Renal cortical epithelial cell (primary cell): ENCODE results near the gene SNRPD2. TPM values are rescaled to one million over a fixed set of nuclear protein-coding genes. Genes with fewer than 3 reads are reported as not detected.
A peak's percentile ranks its signal among the peaks of the same experiment; 100 is the strongest.

Experiments
- DNase-seq: peaks from one replicate; pipeline ENCODE4 v3.0.0-alpha.2; 2011; ENCODE audit warnings: low read depth
- total RNA-seq: library from RNA; depleted of rRNA; stranded (reverse); fragments of >200 nt; gene quantifications from 2 replicates; pipeline ENCODE4 v1.2.3, GENCODE V29; 2014

Gene SNRPD2
- total RNA-seq, 1 donor from 2014 or later = 120 TPM

DNA sequence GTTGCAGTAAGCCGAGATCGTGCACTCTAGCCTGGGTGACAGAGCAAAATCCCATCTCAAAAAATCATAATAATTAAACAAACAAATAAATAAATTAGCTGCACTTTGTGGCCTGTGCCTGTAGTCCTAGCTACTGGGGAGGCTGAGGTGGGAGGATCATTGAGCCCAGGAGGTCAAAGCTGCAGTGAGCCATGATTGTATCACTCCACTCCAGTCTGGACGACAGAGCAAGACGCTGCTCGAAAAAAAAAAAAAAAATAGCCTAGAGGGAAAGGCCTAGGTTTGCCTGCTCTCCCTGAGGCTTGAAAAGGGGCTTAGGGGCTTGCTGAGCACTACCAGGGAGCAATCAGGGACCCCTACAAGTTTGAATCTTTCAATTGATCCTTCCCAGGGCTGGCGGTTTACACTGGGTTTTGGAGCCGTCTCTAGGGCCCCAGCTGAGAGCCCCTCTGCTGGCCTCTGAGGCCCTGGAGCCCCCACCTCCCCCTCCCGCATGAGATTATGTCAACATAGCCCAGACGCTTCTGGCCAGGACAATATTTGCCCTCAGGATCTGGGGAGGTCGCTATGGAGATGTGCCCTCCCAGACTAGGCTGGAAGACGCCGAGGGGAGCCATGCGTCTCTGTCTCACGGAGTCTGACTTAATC, 34.1 kb downstream of the SNRPD2 start:
- DNase-seq = no peak

DNA sequence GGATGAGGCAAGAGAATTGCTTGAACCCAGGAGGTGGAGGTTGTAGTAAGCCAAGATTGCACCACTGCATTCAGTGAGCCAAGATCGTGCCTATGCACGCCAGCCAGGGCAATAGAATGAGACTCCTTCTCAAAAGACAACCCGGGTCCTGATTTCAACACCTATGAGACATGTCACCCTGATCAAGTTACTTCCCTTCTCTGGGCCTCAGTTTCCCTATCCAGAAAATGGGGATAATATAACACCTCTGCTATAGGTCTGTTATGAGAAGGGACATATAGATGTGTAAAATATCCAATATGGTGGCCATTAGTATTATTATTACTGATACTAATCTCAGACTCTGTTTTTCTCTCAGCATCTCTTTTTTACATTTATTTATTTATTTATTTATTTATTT, 36.7 kb downstream of the SNRPD2 start:
- DNase-seq = no peak

- DNase-seq = no peak
Measured at GRCh38 chr19:45653634-45654033, 38.1 kb downstream of the SNRPD2 start.

DNA sequence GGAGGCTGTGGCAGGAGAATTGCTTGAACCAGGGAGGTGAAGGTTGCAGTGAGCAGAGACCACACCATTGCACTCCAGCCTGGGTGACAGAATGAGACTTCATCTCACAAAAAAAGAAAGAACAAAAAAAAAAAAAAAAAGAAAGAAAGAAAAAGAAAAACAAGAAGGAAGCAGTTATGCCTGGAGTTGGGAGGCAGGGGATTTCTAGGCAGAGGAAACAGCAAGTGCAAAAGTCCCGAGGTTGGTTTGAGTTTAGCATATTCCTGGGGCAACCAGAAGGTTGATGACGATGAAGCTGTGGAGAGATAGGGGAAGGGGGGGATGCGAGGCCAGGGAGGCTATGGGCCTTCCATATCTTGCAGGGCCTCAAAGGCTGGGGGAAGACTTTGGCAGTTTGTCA, 41.0 kb downstream of the SNRPD2 start:
- no peak for DNase-seq

DNA sequence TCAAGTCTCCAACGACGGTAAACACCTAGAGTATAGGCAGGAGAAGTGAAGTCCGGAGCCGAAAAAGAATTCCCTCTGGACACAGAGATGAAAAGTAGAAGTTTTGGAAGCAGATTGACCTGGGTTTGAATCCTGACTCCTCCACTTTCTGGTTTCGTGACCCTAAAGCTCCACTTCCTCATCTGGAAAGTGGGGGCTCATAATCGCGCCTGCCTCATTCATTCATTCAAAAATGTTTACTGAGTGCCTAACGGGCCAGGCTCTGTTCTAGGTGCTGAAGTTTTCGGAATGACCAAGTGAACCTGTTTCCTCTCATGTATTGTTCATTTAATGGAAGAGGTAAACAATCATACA, 45.4 kb downstream of the SNRPD2 start:
- DNase-seq = no peak

GRCh38 chr19:45645631-45646344, 46.0 kb downstream of the SNRPD2 start:
- peak; percentile 59 for DNase-seq

DNA sequence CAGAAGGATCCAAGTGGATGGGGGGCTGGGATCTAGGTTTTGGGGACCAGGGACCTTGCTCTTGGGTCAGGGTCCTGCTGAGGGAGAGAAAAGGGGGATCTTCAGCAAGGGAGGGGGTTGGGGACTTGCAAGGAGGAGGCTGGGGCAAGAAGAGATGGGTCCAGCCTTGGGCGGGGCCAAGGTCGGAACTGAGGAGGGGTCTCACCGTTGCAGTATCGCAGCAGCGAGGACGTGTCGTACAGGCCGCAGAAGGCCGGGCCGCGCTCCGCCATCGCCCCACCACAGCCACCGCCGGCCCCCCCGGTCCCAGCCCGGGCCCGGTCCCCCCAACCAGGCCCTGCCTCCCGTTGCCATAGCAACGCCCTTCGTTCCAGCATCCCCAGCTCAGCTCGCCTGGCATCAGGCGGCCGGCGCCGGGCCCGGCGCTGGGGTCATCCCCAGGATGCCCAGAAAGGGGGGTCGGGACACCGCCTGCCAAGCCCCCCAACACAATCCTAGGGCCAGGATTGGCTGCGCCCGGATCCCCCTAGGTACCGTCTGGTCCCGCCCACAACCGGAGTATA, 46.6 kb downstream of the SNRPD2 start:
- no peak for DNase-seq

- DNase-seq = no peak
Measured at GRCh38 chr19:45643927-45644771, 47.6 kb downstream of the SNRPD2 start.

DNA sequence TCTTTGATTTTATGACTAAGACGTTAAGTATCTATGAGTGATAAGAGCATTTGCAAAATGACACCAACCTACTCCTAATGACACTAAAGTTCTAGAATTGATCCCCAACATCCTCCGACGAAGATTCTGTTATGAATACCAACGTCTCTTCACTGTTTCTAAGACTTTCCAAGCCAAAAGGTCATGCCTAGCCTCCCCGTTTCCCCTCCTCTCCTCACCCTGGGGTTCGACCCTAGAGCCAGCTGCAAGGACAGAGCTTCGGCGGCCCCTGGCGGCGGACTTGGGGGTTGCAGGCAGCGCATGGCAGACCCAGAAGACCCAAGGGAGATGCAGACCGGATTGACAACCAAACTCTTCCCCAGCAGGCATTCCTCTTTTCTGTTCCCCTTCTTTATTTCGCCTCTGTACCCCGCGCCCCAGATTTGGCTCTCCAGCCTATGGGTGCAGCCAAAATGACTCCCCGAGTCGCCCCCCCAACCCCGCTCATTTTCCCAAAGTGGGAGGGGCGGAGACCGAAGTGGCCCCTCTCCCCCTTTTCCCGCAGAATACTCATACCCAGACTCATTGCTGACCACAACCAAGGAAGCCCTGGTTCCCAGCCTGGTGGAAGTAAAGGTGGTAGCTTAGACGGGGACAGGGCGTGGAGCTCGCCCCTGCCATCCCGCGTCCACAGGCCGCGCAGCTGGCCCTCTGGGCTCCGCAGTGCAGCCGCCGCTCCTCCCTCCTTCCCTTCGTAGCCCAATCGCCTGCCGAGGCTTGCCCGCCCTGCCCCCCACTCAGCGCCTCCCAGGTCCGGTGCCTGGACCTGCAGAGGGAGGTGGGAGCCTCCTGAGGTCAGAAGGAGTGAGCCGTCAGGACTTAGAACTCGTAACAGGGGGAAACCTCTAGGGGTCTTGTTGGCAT, 48.5 kb downstream of the SNRPD2 start:
- DNase-seq = peak; percentile 44

GRCh38 chr19:45641274-45642105, 50.3 kb downstream of the SNRPD2 start:
- DNase-seq = peak; percentile 92

- peak; percentile 15 for DNase-seq
Measured at GRCh38 chr19:45640849-45641273, 50.9 kb downstream of the SNRPD2 start.

DNA sequence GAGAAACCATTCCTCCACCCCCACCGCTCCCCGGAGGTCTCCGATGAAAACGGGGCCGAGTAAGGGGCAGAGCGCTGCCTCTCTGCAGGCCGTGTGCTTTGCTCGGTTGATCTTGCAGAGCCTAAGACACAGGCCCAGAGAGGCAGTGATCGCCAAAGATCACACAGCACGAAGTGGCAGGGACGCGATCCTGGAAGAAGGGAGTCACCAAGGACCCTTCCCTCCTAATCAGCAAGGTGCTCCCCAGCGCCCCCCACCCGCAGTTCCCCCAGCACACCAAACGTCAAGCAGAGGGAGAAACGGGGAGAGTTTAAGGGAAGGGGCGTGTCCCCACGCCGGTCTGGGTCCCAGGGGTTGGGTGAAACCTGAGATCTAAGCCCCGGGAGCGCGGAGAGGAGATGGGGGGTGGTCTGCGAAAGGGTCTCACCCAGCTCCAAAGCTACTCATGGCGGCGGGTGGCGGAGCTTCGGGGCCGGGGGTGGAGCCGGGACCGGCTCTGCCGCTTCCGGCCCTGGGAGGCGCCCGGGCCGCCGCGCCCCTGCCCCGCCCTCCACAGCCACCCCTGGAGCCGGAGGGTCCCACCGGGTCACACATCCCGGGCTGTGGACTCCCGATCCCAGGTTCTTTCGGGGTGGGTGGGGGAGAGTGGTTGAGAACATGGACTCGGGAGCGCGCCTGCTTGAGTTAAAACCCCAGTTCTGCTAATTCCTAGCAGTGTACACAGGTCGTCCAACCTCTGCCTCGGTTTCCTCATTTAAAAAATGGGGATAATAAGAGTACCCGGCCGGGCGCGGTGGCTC, 52.6 kb downstream of the SNRPD2 start, which contains the start of gene EML2:
Gene EML2 (minus strand): TSS at position 468 of the 800 bp plus-strand sequence. CDS start 21 bp downstream, at position 447.
- DNase-seq = no peak

- DNase-seq = peak; percentile 62
Measured at GRCh38 chr19:45637890-45638667, 53.7 kb downstream of the SNRPD2 start.

Other genes with a start within 250 kb of the SNRPD2 start
- 1.4 and 18.3 TPM in 2 replicates for gene FOSB, start 224.0 kb downstream of the SNRPD2 start, total RNA-seq
- gene RTN2, start 194.9 kb downstream of the SNRPD2 start, total RNA-seq = 5.8 and 20.0 TPM in 2 replicates
- gene PPM1N, start 193.5 kb downstream of the SNRPD2 start, total RNA-seq = 0.75 and 1.0 TPM in 2 replicates
- gene VASP, start 184.5 kb downstream of the SNRPD2 start, total RNA-seq = 66.0 and 224 TPM in 2 replicates
- 8.7 and 14.5 TPM in 2 replicates for gene OPA3, start 107.2 kb downstream of the SNRPD2 start, total RNA-seq
- gene GPR4, start 89.7 kb downstream of the SNRPD2 start, total RNA-seq = under 0.01 TPM in 1 of 2 replicates, not detected in the other
- 47.4 and 61.3 TPM in 2 replicates for gene EML2, start 52.6 kb downstream of the SNRPD2 start, total RNA-seq
- gene GIPR, start 23.7 kb downstream of the SNRPD2 start, total RNA-seq = 0.50 and 1.0 TPM in 2 replicates
- 10.9 and 24.1 TPM in 2 replicates for gene QPCTL, start 713 bp upstream of the SNRPD2 start, total RNA-seq
- gene FBXO46, start 38.9 kb upstream of the SNRPD2 start, total RNA-seq = 4.5 and 9.0 TPM in 2 replicates
- gene MEIOSIN, start 41.5 kb upstream of the SNRPD2 start, total RNA-seq = not detected in 2 replicates
- 6.3 and 12.9 TPM in 2 replicates for gene SIX5, start 77.3 kb upstream of the SNRPD2 start, total RNA-seq
- 6.1 and 32.3 TPM in 2 replicates for gene DMPK, start 90.5 kb upstream of the SNRPD2 start, total RNA-seq
- gene DMWD, start 100.9 kb upstream of the SNRPD2 start, total RNA-seq = 24.0 and 37.0 TPM in 2 replicates
- gene RSPH6A, start 123.4 kb upstream of the SNRPD2 start, total RNA-seq = 0.10 TPM in 1 of 2 replicates, not detected in the other
- 16.3 and 55.0 TPM in 2 replicates for gene SYMPK, start 171.2 kb upstream of the SNRPD2 start, total RNA-seq
- gene FOXA3, start 172.4 kb upstream of the SNRPD2 start, total RNA-seq = 0.52 and 1.5 TPM in 2 replicates
- gene IRF2BP1, start 194.2 kb upstream of the SNRPD2 start, total RNA-seq = 23.1 and 27.6 TPM in 2 replicates
- 0.69 and 2.5 TPM in 2 replicates for gene MYPOP, start 210.7 kb upstream of the SNRPD2 start, total RNA-seq
- gene NANOS2, start 222.8 kb upstream of the SNRPD2 start, total RNA-seq = not detected in 2 replicates